A549 (cell line): ENCODE data around the gene CDH2. TPM values are rescaled to one million over a fixed set of nuclear protein-coding genes. Genes with fewer than 3 reads are reported as not detected.

Experiments
- ATAC-seq, 2 experiments: fragments of 200-7000 bp in 1 of 2; fragments of >200 bp in 1 of 2; cut with Nextera tagmentation in 1 of 2; cut with Tn5 transposase in 1 of 2; 3 replicates each; pipeline versions ENCODE4 v1.8.0 to v1.9.1; 2018 to 2020; ENCODE audit warnings: mild to moderate bottlenecking in 1 of 2, moderate library complexity in 1 of 2
- CTCF ChIA-PET: fragments of 300-600 bp; sonication (Branson Sonifier 250); formaldehyde crosslinking; extraction: SDS; loops from one replicate; lab custom pipeline; 2021; ENCODE audit warnings: antibody characterized with exemption, inconsistent platforms; lab: Yijun Ruan, JAX
- POLR2A ChIA-PET: fragments of 350-600 bp; formaldehyde crosslinking; extraction: SDS; loops from one replicate; lab custom pipeline; 2021; ENCODE audit warnings: antibody characterized with exemption, inconsistent platforms; lab: Yijun Ruan, JAX
- DNase-seq, 2 experiments: peaks; one replicate each; pipeline versions ENCODE4 v3.0.0 to v3.0.0-alpha.2; 2011 to 2016; ENCODE audit warnings: low read depth in 1 of 2, low spot score in 1 of 2
- FAIRE-seq: peaks from 2 replicates; lab custom pipeline; 2011; peaks lifted over from hg19 to GRCh38; lab: Jason Lieb, UNC
- H3K27ac ChIP-seq, 2 experiments: fragments of >200 bp; sonication (Bioruptor Twin); formaldehyde crosslinking; 3 replicates each; pipeline ENCODE4 v1.5.1; 2016 to 2017
- H3K4me1 ChIP-seq: fragments of >200 bp; sonication (Bioruptor Twin); formaldehyde crosslinking; 3 replicates; pipeline ENCODE4 v1.6.1; 2016
- H3K4me2 ChIP-seq: fragments of >200 bp; sonication (Bioruptor Twin); formaldehyde crosslinking; 3 replicates; pipeline ENCODE4 v1.6.1; 2016
- H3K4me3 ChIP-seq: fragments of >200 bp; sonication (Bioruptor Twin); formaldehyde crosslinking; 3 replicates; pipeline ENCODE4 v1.5.1; 2016
- H3K9me3 ChIP-seq: fragments of >200 bp; sonication (Bioruptor Twin); formaldehyde crosslinking; 3 replicates; pipeline ENCODE4 v1.6.1; 2016
- ATOH8 ChIP-seq: fragments of 250-450 bp; sonication (Bioruptor Pico); IDR thresholded peaks from 2 replicates; pipeline ENCODE4 v1.5.0; 2020; ENCODE audit warnings: low read depth, mild to moderate bottlenecking, moderate library complexity
- CEBPB ChIP-seq, 2 experiments: fragments of >200 bp in 1 of 2; sonication (Bioruptor Twin) in 1 of 2; formaldehyde crosslinking in 1 of 2; IDR thresholded peaks; 2 replicates each; pipeline ENCODE4 v1.6.1; 2012 to 2016
- CHD2 ChIP-seq: fragments of 150-350 bp; IDR thresholded peaks from 2 replicates; pipeline ENCODE4 v1.6.1; 2014; ENCODE audit warnings: low read length; ENCODE audit not compliant: partially characterized antibody
- CHD4 ChIP-seq: fragments of 200-600 bp; sonication (generic); IDR thresholded peaks from 2 replicates; pipeline ENCODE4 v1.6.1; 2016; ENCODE audit warnings: antibody characterized with exemption, mild to moderate bottlenecking, borderline replicate concordance
- EHF ChIP-seq: fragments of 250-450 bp; sonication (Bioruptor Pico); IDR thresholded peaks from 2 replicates; pipeline ENCODE4 v1.5.0; 2020; ENCODE audit warnings: mild to moderate bottlenecking
- EHMT2 ChIP-seq: fragments of 200-600 bp; sonication (generic); IDR thresholded peaks from 2 replicates; pipeline ENCODE4 v1.6.1; 2016; ENCODE audit warnings: antibody characterized with exemption, low read depth, mild to moderate bottlenecking, moderate library complexity
- ELK1 ChIP-seq: fragments of 150-350 bp; IDR thresholded peaks from 2 replicates; pipeline ENCODE4 v1.6.1; 2014; ENCODE audit warnings: low read depth, mild to moderate bottlenecking, low read length
- EP300 ChIP-seq, 2 experiments: fragments of >200 bp; sonication (Bioruptor Twin); formaldehyde crosslinking; IDR thresholded peaks; 2 replicates in 1 of 2; 3 replicates in 1 of 2; pipeline ENCODE4 v1.6.1; 2016 to 2017
- ESRRA ChIP-seq: fragments of 150-350 bp; IDR thresholded peaks from 2 replicates; pipeline ENCODE4 v1.6.1; 2014; ENCODE audit warnings: mild to moderate bottlenecking, low read length, borderline replicate concordance
- FOXS1 ChIP-seq: fragments of 250-450 bp; sonication (Bioruptor Pico); IDR thresholded peaks from 2 replicates; pipeline ENCODE4 v1.5.0; 2020; ENCODE audit warnings: mild to moderate bottlenecking, moderate library complexity
- HDAC2 ChIP-seq: fragments of 200-600 bp; sonication (generic); IDR thresholded peaks from 2 replicates; pipeline ENCODE4 v1.6.1; 2016
- HES2 ChIP-seq: fragments of >200 bp; sonication (Bioruptor Twin); formaldehyde crosslinking; IDR thresholded peaks from 2 replicates; pipeline ENCODE4 v1.6.1; 2016
- HOXA7 ChIP-seq: fragments of 250-450 bp; sonication (Bioruptor Pico); IDR thresholded peaks from 2 replicates; pipeline ENCODE4 v1.5.0; 2020; ENCODE audit warnings: mild to moderate bottlenecking, moderate library complexity
- JUNB ChIP-seq: fragments of >200 bp; sonication (Bioruptor Twin); formaldehyde crosslinking; IDR thresholded peaks from 2 replicates; pipeline ENCODE4 v1.6.1; 2016
- MAFK ChIP-seq: fragments of 450-650 bp; IDR thresholded peaks from 2 replicates; pipeline ENCODE4 v1.6.1; 2014; ENCODE audit not compliant: partially characterized antibody
- MAX ChIP-seq: IDR thresholded peaks from 2 replicates; pipeline ENCODE4 v1.6.1; 2012
- NPAS2 ChIP-seq: fragments of 250-450 bp; sonication (Bioruptor Pico); IDR thresholded peaks from 2 replicates; pipeline ENCODE4 v1.8.0; 2022; ENCODE audit warnings: mild to moderate bottlenecking, moderate library complexity, borderline replicate concordance
- RAD21 ChIP-seq, 2 experiments: fragments of >200 bp in 1 of 2; sonication (Bioruptor Twin) in 1 of 2; formaldehyde crosslinking in 1 of 2; IDR thresholded peaks in 1 of 2; conservative IDR thresholded peaks in 1 of 2; 2 replicates in 1 of 2; 3 replicates in 1 of 2; pipeline ENCODE4 v1.6.1; 2012 to 2018; ENCODE audit warnings: inconsistent platforms in 1 of 2
- RARB ChIP-seq: fragments of 250-450 bp; sonication (Bioruptor Pico); IDR thresholded peaks from 2 replicates; pipeline ENCODE4 v1.8.0; 2021; ENCODE audit warnings: mild to moderate bottlenecking, moderate library complexity
- SMC3 ChIP-seq: fragments of >200 bp; sonication (Bioruptor Twin); formaldehyde crosslinking; IDR thresholded peaks from 3 replicates; pipeline ENCODE4 v1.6.1; 2018; ENCODE audit warnings: inconsistent platforms
- TFCP2L1 ChIP-seq: fragments of 250-450 bp; sonication (Bioruptor Pico); IDR thresholded peaks from 2 replicates; pipeline ENCODE4 v1.5.0; 2021; ENCODE audit warnings: mild to moderate bottlenecking
- TP53 ChIP-seq: fragments of 250-450 bp; sonication (Bioruptor Pico); IDR thresholded peaks from 2 replicates; pipeline ENCODE4 v1.5.0; 2021; ENCODE audit warnings: mild to moderate bottlenecking, moderate library complexity
- ZNF302 ChIP-seq: fragments of 250-450 bp; sonication (Bioruptor Pico); IDR thresholded peaks from 2 replicates; pipeline ENCODE4 v1.9.0; 2021; ENCODE audit warnings: inconsistent platforms, mild to moderate bottlenecking, moderate library complexity
- WGBS: methylation state at CpG from one replicate; pipeline ENCODE4 v1.1.6; 2017; ENCODE audit errors: missing lambda C conversion rate; 5-methylcytosine and 5-hydroxymethylcytosine counted together
- polyA plus RNA-seq, 4 experiments: library from polyadenylated mRNA; depleted of rRNA in 3 of 4; stranded (reverse); fragments of >200 nt; fragmentation: RNase III in 1 of 4; extraction: RNeasy Plus Mini Kit Qiagen cat#74134 plus additional on column Dnase treatment in 1 of 4; gene quantifications; 2 replicates in 3 of 4; 3 replicates in 1 of 4; pipeline ENCODE4 v1.2.3, GENCODE V29; 2011 to 2017

Gene CDH2
- polyA plus RNA-seq, 2 of the 4 experiments (the other 2 are of a cell fraction), result 54.0 to 71.9 TPM

- TF ChIP-seq MAX (0 out of 2 replicates have a peak, but pooled peaks have one; percentile 27), HOXA7 (CRISPR knock-in tag) (no peak), CHD2 (no peak)
- ChIA-PET POLR2A (no interaction called here), CTCF (interaction anchor here (1.1 kb wide), 1 partner anchor 112 kb away, joined by 3 read pairs; no protein-coding TSS in a partner anchor)
- peak; percentile 65 to 77; a peak in 4 of 6 replicates for ATAC-seq
- peak; percentile 7 for FAIRE-seq
- 22% methylated on average over 9 of the region's 9 CpGs for WGBS
- peak overlapping the region; percentile 92 for H3K4me2 ChIP-seq
- no peaks in the 10 kb centered on the region for H3K9me3 ChIP-seq
- no peak for DNase-seq
- H3K27ac ChIP-seq, result peak overlapping the region; percentile 66 to 67
- peaks cover 69% of the 10 kb centered on the region for H3K4me1 ChIP-seq
- peak overlapping the region; percentile 6; the same call in 1 of the 3 replicates for H3K4me3 ChIP-seq
Measured at GRCh38 chr18:28086670-28087552, 90.0 kb downstream of the CDH2 start.

GRCh38 chr18:28081516-28081915 is 95.4 kb downstream of the CDH2 start:
- 63% methylated on average over 2 of the region's 2 CpGs for WGBS
- ATAC-seq, result no peak
- Histone ChIP-seq H3K4me3 (no peak overlapping the region), H3K27ac (peak overlapping the region; percentile 58 to 76; a peak in 2 of 6 replicates), H3K9me3 (no peaks in the 10 kb centered on the region)
- ChIA-PET POLR2A (no interaction called here), CTCF (no interaction called here)
- no peak for FAIRE-seq
- DNase-seq, result no peak
- no peak for TF ChIP-seq EHF (CRISPR knock-in tag)
- peak; percentile 93 for TF ChIP-seq MAFK
- TF ChIP-seq, all 56 proteins: peak for 1
- peaks cover 71% of the 10 kb centered on the region for H3K4me1 ChIP-seq
- peak overlapping the region; percentile 83 for H3K4me2 ChIP-seq

GRCh38 chr18:28080876-28081300 is 96.0 kb downstream of the CDH2 start:
- FAIRE-seq, result no peak
- 42% methylated on average over 1 of the region's 1 CpG for WGBS
- H3K9me3 ChIP-seq, result no peaks in the 10 kb centered on the region
- no peak for DNase-seq
- peak overlapping the region; percentile 83 for H3K4me2 ChIP-seq
- peak in 1 of 2 experiments; percentile 34; a peak in 3 of 6 replicates for ATAC-seq
- H3K4me3 ChIP-seq, result no peak overlapping the region
- peaks cover 71% of the 10 kb centered on the region for H3K4me1 ChIP-seq
- peak overlapping the region; percentile 76 to 82 for H3K27ac ChIP-seq
- ChIA-PET POLR2A (no interaction called here), CTCF (no interaction called here)
- TF ChIP-seq CHD4, result no peak
- TF ChIP-seq MAFK, result peak; percentile 80

GRCh38 chr18:28079883-28080282 is 97.0 kb downstream of the CDH2 start:
- 72% methylated on average over 2 of the region's 2 CpGs for WGBS
- ATAC-seq (no peak), DNase-seq (no peak), FAIRE-seq (no peak)
- Histone ChIP-seq H3K4me2 (peak overlapping the region; percentile 83), H3K27ac (peak overlapping the region; percentile 76 to 81), H3K9me3 (no peaks in the 10 kb centered on the region), H3K4me3 (no peak overlapping the region), H3K4me1 (peaks cover 80% of the 10 kb centered on the region)
- no peak for TF ChIP-seq ESRRA
- no peak for TF ChIP-seq ZNF302 (CRISPR knock-in tag)
- no peak for TF ChIP-seq TP53 (CRISPR knock-in tag)
- no peak for TF ChIP-seq ELK1
- no peak for TF ChIP-seq RARB (CRISPR knock-in tag)
- TF ChIP-seq TFCP2L1 (CRISPR knock-in tag), result no peak
- TF ChIP-seq FOXS1 (CRISPR knock-in tag), result no peak
- no peak for TF ChIP-seq HES2
- no peak for TF ChIP-seq EP300 (IDR thresholded peaks at IDR 0.05)
- TF ChIP-seq EHMT2, result no peak
- TF ChIP-seq JUNB, result no peak
- TF ChIP-seq CHD2, result no peak
- TF ChIP-seq CEBPB (IDR thresholded peaks at IDR 0.05), result no peak
- TF ChIP-seq SMC3, result no peak
- no peak for TF ChIP-seq HDAC2
- TF ChIP-seq EHF (CRISPR knock-in tag), result no peak
- TF ChIP-seq NPAS2 (CRISPR knock-in tag), result no peak
- no peak for TF ChIP-seq ATOH8 (CRISPR knock-in tag)
- TF ChIP-seq RAD21 (conservative IDR thresholded peaks at IDR 0.05 in 1 of 2, IDR thresholded peaks at IDR 0.05 in 1 of 2), result no peak
- CTCF ChIA-PET, result no interaction called here
- POLR2A ChIA-PET, result no interaction called here
